Urinary bladder (tissue), 4 donors: ENCODE data around the gene P2RX4. TPM values are rescaled to one million over a fixed set of nuclear protein-coding genes. Genes with fewer than 3 reads are reported as not detected.
"Not testable (repeated sequence)": the region's sequence is repeated elsewhere in the genome, so short reads cannot be mapped to it uniquely, and the experiment has no call there.

Experiments used
- DNase-seq: peaks from one replicate; pipeline ENCODE4 v3.0.0-alpha.2; 2015; ENCODE audit errors: extremely low spot score
- H3K27ac ChIP-seq: one replicate; pipeline ENCODE4 v1.5.1; 2013; ENCODE audit warnings: low read depth, mild to moderate bottlenecking, moderate library complexity
- H3K36me3 ChIP-seq: one replicate; pipeline ENCODE4 v1.6.1; 2013; ENCODE audit warnings: mild to moderate bottlenecking, moderate library complexity; ENCODE audit not compliant: insufficient read depth
- H3K4me1 ChIP-seq: one replicate; pipeline ENCODE4 v1.6.1; 2013; ENCODE audit warnings: mild to moderate bottlenecking, moderate library complexity; ENCODE audit not compliant: insufficient read depth
- H3K4me3 ChIP-seq: one replicate; pipeline ENCODE4 v1.5.1; 2013; ENCODE audit warnings: low read depth, low read length
- WGBS: extraction: QIAGEN DNeasy Blood & Tissue Kit; methylation state at CpG from one replicate; pipeline ENCODE4 v1.1.7; 2013; 5-methylcytosine and 5-hydroxymethylcytosine counted together
- polyA plus RNA-seq: library from polyadenylated mRNA; stranded (reverse); fragments of 200-250 nt; gene quantifications from one replicate; pipeline ENCODE4 v1.2.3, GENCODE V29; 2013
- total RNA-seq: library from RNA; depleted of rRNA; stranded (reverse); fragments of >200 nt; gene quantifications from one replicate; pipeline ENCODE4 v1.2.3, GENCODE V29; 2014
- donor health status: healthy with polysubstance abuse.
- donor health status: healthy.

P2RX4 gene
- total and polyA plus RNA-seq, 2 donors = 14.6 to 14.7 TPM

- 89% methylated on average over 22 of the region's 22 CpGs for WGBS
- Histone ChIP-seq H3K36me3 (no peaks in the 10 kb centered on the region), H3K4me3 (no peak overlapping the region), H3K27ac (no peak overlapping the region), H3K4me1 (no peaks in the 10 kb centered on the region)
- no peak for DNase-seq
Observed at GRCh38 chr12:121248622-121249021, 38.7 kb downstream of the P2RX4 start.

- DNase-seq = no peak
- WGBS = 77% methylated on average over 14 of the region's 14 CpGs
- Histone ChIP-seq H3K36me3 (no peaks in the 10 kb centered on the region), H3K4me1 (no peaks in the 10 kb centered on the region), H3K4me3 (no peak overlapping the region), H3K27ac (no peak overlapping the region)
Observed at GRCh38 chr12:121250359-121250758, 40.4 kb downstream of the P2RX4 start.

GRCh38 chr12:121251838-121252237, 41.9 kb downstream of the P2RX4 start:
- WGBS = 93% methylated on average over 2 of the region's 2 CpGs
- H3K4me1 ChIP-seq = no peaks in the 10 kb centered on the region
- H3K36me3 ChIP-seq = no peaks in the 10 kb centered on the region
- H3K4me3 ChIP-seq = no peak overlapping the region
- no peak for DNase-seq
- no peak overlapping the region for H3K27ac ChIP-seq

- no peaks in the 10 kb centered on the region for H3K4me1 ChIP-seq
- no peak overlapping the region for H3K27ac ChIP-seq
- WGBS = 98% methylated on average over 9 of the region's 9 CpGs
- no peaks in the 10 kb centered on the region for H3K36me3 ChIP-seq
- no peak overlapping the region for H3K4me3 ChIP-seq
- no peak for DNase-seq
Observed at GRCh38 chr12:121252712-121253345, 42.9 kb downstream of the P2RX4 start.

- H3K4me1 ChIP-seq = no peaks in the 10 kb centered on the region
- no peak overlapping the region for H3K4me3 ChIP-seq
- no peak overlapping the region for H3K27ac ChIP-seq
- WGBS = 95% methylated on average over 15 of the region's 15 CpGs
- DNase-seq = no peak
- H3K36me3 ChIP-seq = no peaks in the 10 kb centered on the region
Observed at GRCh38 chr12:121253638-121254335, 43.9 kb downstream of the P2RX4 start.

- no peaks in the 10 kb centered on the region for H3K36me3 ChIP-seq
- WGBS = 93% methylated on average over 9 of the region's 9 CpGs
Observed at GRCh38 chr12:121255433-121255832, 45.5 kb downstream of the P2RX4 start.

GRCh38 chr12:121257704-121258449, 47.9 kb downstream of the P2RX4 start:
- H3K4me3 ChIP-seq, DNase-seq, H3K27ac ChIP-seq, H3K36me3 ChIP-seq, H3K4me1 ChIP-seq: not testable (repeated sequence)
- WGBS = 92% methylated on average over 8 of the region's 8 CpGs

More at GRCh38 chr12:121255433-121255832, 45.5 kb downstream of the P2RX4 start:
- Histone ChIP-seq H3K4me1 (no peaks in the 10 kb centered on the region), H3K27ac (no peak overlapping the region), H3K4me3 (no peak overlapping the region)
- no peak for DNase-seq

GRCh38 chr12:121259074-121259473, 49.1 kb downstream of the P2RX4 start:
- no peaks in the 10 kb centered on the region for H3K4me1 ChIP-seq
- no peak overlapping the region for H3K27ac ChIP-seq
- DNase-seq = no peak
- WGBS = 94% methylated on average over 11 of the region's 11 CpGs
- no peak overlapping the region for H3K4me3 ChIP-seq
- peaks cover 3% of the 10 kb centered on the region for H3K36me3 ChIP-seq

- no peaks in the 10 kb centered on the region for H3K4me1 ChIP-seq
- no peak for DNase-seq
- WGBS = 92% methylated on average over 7 of the region's 7 CpGs
- no peak overlapping the region for H3K4me3 ChIP-seq
- peaks cover 3% of the 10 kb centered on the region for H3K36me3 ChIP-seq
- no peak overlapping the region for H3K27ac ChIP-seq
Observed at GRCh38 chr12:121260091-121260490, 50.2 kb downstream of the P2RX4 start.

- Histone ChIP-seq H3K27ac (no peak overlapping the region), H3K4me1 (no peaks in the 10 kb centered on the region), H3K36me3 (peaks cover 3% of the 10 kb centered on the region), H3K4me3 (no peak overlapping the region)
- DNase-seq = no peak
- WGBS = 90% methylated on average over 6 of the region's 6 CpGs
Observed at GRCh38 chr12:121261398-121261797, 51.5 kb downstream of the P2RX4 start.

GRCh38 chr12:121263206-121263935, 53.4 kb downstream of the P2RX4 start:
- Histone ChIP-seq H3K27ac (no peak overlapping the region), H3K36me3 (peaks cover 3% of the 10 kb centered on the region), H3K4me3 (no peak overlapping the region), H3K4me1 (no peaks in the 10 kb centered on the region)
- DNase-seq = no peak
- 89% methylated on average over 10 of the region's 10 CpGs for WGBS

- Histone ChIP-seq H3K4me3 (no peak overlapping the region), H3K36me3 (peaks cover 4% of the 10 kb centered on the region), H3K27ac (no peak overlapping the region), H3K4me1 (no peaks in the 10 kb centered on the region)
- no peak for DNase-seq
- WGBS = 90% methylated on average over 8 of the region's 8 CpGs
Observed at GRCh38 chr12:121264135-121264534, 54.2 kb downstream of the P2RX4 start.

- H3K4me1 ChIP-seq = no peaks in the 10 kb centered on the region
- no peak overlapping the region for H3K4me3 ChIP-seq
- no peak for DNase-seq
- H3K27ac ChIP-seq = no peak overlapping the region
- H3K36me3 ChIP-seq = peaks cover 7% of the 10 kb centered on the region
- 81% methylated on average over 10 of the region's 10 CpGs for WGBS
Observed at GRCh38 chr12:121264951-121265515, 55.1 kb downstream of the P2RX4 start.
